Measurements from ENCODE around the gene ANXA2.

Gene ANXA2

GRCh38 chr15:60374209-60374608, 23.6 kb downstream of the ANXA2 start:
- TF ChIP-seq POLR2A (IDR thresholded peaks at IDR 0.05; ENCODE audit: low read depth, low read length) (no peak), TAF1 (IDR thresholded peaks at IDR 0.05; ENCODE audit: borderline replicate concordance, low read depth, low read length) (no peak), POLR2AphosphoS5 (IDR thresholded peaks at IDR 0.05; ENCODE audit: low read depth, low read length) (no peak)
- DNase-seq (ENCODE audit: insufficient read length) (no peak), FAIRE-seq (no peak)

- FAIRE-seq, result no peak
- DNase-seq (ENCODE audit: insufficient read length), result no peak
- TF ChIP-seq POLR2AphosphoS5 (IDR thresholded peaks at IDR 0.05; ENCODE audit: low read depth, low read length) (no peak), POLR2A (IDR thresholded peaks at IDR 0.05; ENCODE audit: low read depth, low read length) (no peak), TAF1 (IDR thresholded peaks at IDR 0.05; ENCODE audit: borderline replicate concordance, low read depth, low read length) (no peak)
Observed at GRCh38 chr15:60373745-60374144, 24.0 kb downstream of the ANXA2 start.

- no peak for FAIRE-seq
Observed at GRCh38 chr15:60373327-60373726, 24.5 kb downstream of the ANXA2 start.

GRCh38 chr15:60372756-60373155, 25.0 kb downstream of the ANXA2 start:
- TF ChIP-seq POLR2AphosphoS5 (IDR thresholded peaks at IDR 0.05; ENCODE audit: low read depth, low read length) (no peak), POLR2A (IDR thresholded peaks at IDR 0.05; ENCODE audit: low read depth, low read length) (no peak), TAF1 (IDR thresholded peaks at IDR 0.05; ENCODE audit: borderline replicate concordance, low read depth, low read length) (no peak)
- no peak for DNase-seq (ENCODE audit: insufficient read length)
- no peak for FAIRE-seq

More at GRCh38 chr15:60373327-60373726, 24.5 kb downstream of the ANXA2 start:
- DNase-seq (ENCODE audit: insufficient read length), result no peak
- TF ChIP-seq POLR2AphosphoS5 (IDR thresholded peaks at IDR 0.05; ENCODE audit: low read depth, low read length), result no peak
- TF ChIP-seq TAF1 (IDR thresholded peaks at IDR 0.05; ENCODE audit: borderline replicate concordance, low read depth, low read length), result no peak

- TF ChIP-seq POLR2A (IDR thresholded peaks at IDR 0.05; ENCODE audit: low read depth, low read length) (no peak), TAF1 (IDR thresholded peaks at IDR 0.05; ENCODE audit: borderline replicate concordance, low read depth, low read length) (no peak), POLR2AphosphoS5 (IDR thresholded peaks at IDR 0.05; ENCODE audit: low read depth, low read length) (no peak)
- DNase-seq (ENCODE audit: insufficient read length) (no peak), FAIRE-seq (no peak)
Observed at GRCh38 chr15:60372227-60372626, 25.6 kb downstream of the ANXA2 start.

GRCh38 chr15:60371175-60372051, 26.4 kb downstream of the ANXA2 start:
- TF ChIP-seq POLR2AphosphoS5 (IDR thresholded peaks at IDR 0.05; ENCODE audit: low read depth, low read length), result no peak
- no peak for TF ChIP-seq POLR2A (IDR thresholded peaks at IDR 0.05; ENCODE audit: low read depth, low read length)
- TF ChIP-seq TAF1 (IDR thresholded peaks at IDR 0.05; ENCODE audit: borderline replicate concordance, low read depth, low read length), result no peak
- DNase-seq (ENCODE audit: insufficient read length) (no peak), FAIRE-seq (no peak)

- DNase-seq (ENCODE audit: insufficient read length) (no peak), FAIRE-seq (no peak)
- TF ChIP-seq POLR2AphosphoS5 (IDR thresholded peaks at IDR 0.05; ENCODE audit: low read depth, low read length) (no peak), POLR2A (IDR thresholded peaks at IDR 0.05; ENCODE audit: low read depth, low read length) (no peak), TAF1 (IDR thresholded peaks at IDR 0.05; ENCODE audit: borderline replicate concordance, low read depth, low read length) (no peak)
Observed at GRCh38 chr15:60370869-60371136, 27.0 kb downstream of the ANXA2 start.

- TF ChIP-seq TAF1 (IDR thresholded peaks at IDR 0.05; ENCODE audit: borderline replicate concordance, low read depth, low read length) (no peak), POLR2AphosphoS5 (IDR thresholded peaks at IDR 0.05; ENCODE audit: low read depth, low read length) (no peak), POLR2A (IDR thresholded peaks at IDR 0.05; ENCODE audit: low read depth, low read length) (no peak)
- no peak for FAIRE-seq
- DNase-seq (ENCODE audit: insufficient read length), result no peak
Observed at GRCh38 chr15:60370105-60370868, 27.5 kb downstream of the ANXA2 start.

- no peak for FAIRE-seq
Observed at GRCh38 chr15:60369696-60370095, 28.1 kb downstream of the ANXA2 start.

GRCh38 chr15:60364612-60364924, 33.2 kb downstream of the ANXA2 start:
- TF ChIP-seq TAF1 (IDR thresholded peaks at IDR 0.05; ENCODE audit: borderline replicate concordance, low read depth, low read length) (no peak), POLR2A (IDR thresholded peaks at IDR 0.05; ENCODE audit: low read depth, low read length) (no peak), POLR2AphosphoS5 (IDR thresholded peaks at IDR 0.05; ENCODE audit: low read depth, low read length) (no peak)
- no peak for FAIRE-seq
- DNase-seq (ENCODE audit: insufficient read length), result no peak

More at GRCh38 chr15:60369696-60370095, 28.1 kb downstream of the ANXA2 start:
- no peak for DNase-seq (ENCODE audit: insufficient read length)
- TF ChIP-seq POLR2A (IDR thresholded peaks at IDR 0.05; ENCODE audit: low read depth, low read length) (no peak), TAF1 (IDR thresholded peaks at IDR 0.05; ENCODE audit: borderline replicate concordance, low read depth, low read length) (no peak), POLR2AphosphoS5 (IDR thresholded peaks at IDR 0.05; ENCODE audit: low read depth, low read length) (no peak)

- TF ChIP-seq TAF1 (IDR thresholded peaks at IDR 0.05; ENCODE audit: borderline replicate concordance, low read depth, low read length) (no peak), POLR2AphosphoS5 (IDR thresholded peaks at IDR 0.05; ENCODE audit: low read depth, low read length) (no peak), POLR2A (IDR thresholded peaks at IDR 0.05; ENCODE audit: low read depth, low read length) (no peak)
- FAIRE-seq (no peak), DNase-seq (ENCODE audit: insufficient read length) (no peak)
Observed at GRCh38 chr15:60363903-60364611, 33.7 kb downstream of the ANXA2 start.

Measured in GM12892 (cell line).